SJSA1 (cell line): ENCODE measurements around the gene ARMCX4. TPM values are rescaled to one million over a fixed set of nuclear protein-coding genes. Genes with fewer than 3 reads are reported as not detected.

Experiments
- DNase-seq, 2 experiments: peaks; one replicate each; pipeline ENCODE4 v3.0.0-alpha.2; 2015 to 2020; ENCODE audit warnings: low spot score in 2 of 2, low read depth in 1 of 2
- H3K27ac ChIP-seq: fragments of 250-450 bp; sonication (Bioruptor Pico); 2 replicates; pipeline ENCODE4 v1.5.1; 2020; ENCODE audit warnings: mild to moderate bottlenecking, moderate library complexity
- H3K27me3 ChIP-seq: fragments of 250-450 bp; sonication (Bioruptor Pico); replicated peaks from 2 replicates; pipeline ENCODE4 v1.5.1; 2020; ENCODE audit warnings: mild to moderate bottlenecking, moderate library complexity
- H3K36me3 ChIP-seq: fragments of 250-450 bp; sonication (Bioruptor Pico); 2 replicates; pipeline ENCODE4 v1.5.1; 2020; ENCODE audit warnings: mild to moderate bottlenecking
- H3K4me1 ChIP-seq: fragments of 250-450 bp; sonication (Bioruptor Pico); replicated peaks from 2 replicates; pipeline ENCODE4 v1.6.1; 2021; ENCODE audit warnings: mild to moderate bottlenecking
- H3K4me3 ChIP-seq: fragments of 250-450 bp; sonication (Bioruptor Pico); 2 replicates; pipeline ENCODE4 v1.5.1; 2020; ENCODE audit warnings: mild to moderate bottlenecking
- H3K9me3 ChIP-seq: fragments of 250-450 bp; sonication (Bioruptor Pico); replicated peaks from 2 replicates; pipeline ENCODE4 v1.5.1; 2020; ENCODE audit warnings: mild to moderate bottlenecking
- total RNA-seq: library from RNA; depleted of rRNA; stranded (reverse); fragments of >200 nt; shearing (Covaris generic); gene quantifications from 2 replicates; pipeline ENCODE4 v1.2.3, GENCODE V29; 2014; rRNA removed

ARMCX4 gene
- total RNA-seq = 3.9 and 5.8 TPM in 2 replicates

GRCh38 chrX:101485212-101485949 is at the start of gene ARMCX4:
Gene ARMCX4, plus strand, starts transcription at chrX:101485456. Its CDS starts 3,134 bp downstream, at chrX:101488590.
- peak within 1 kb of the TSS; percentile 80 for H3K27ac ChIP-seq
- no peaks in the 10 kb centered on the region for H3K27me3 ChIP-seq
- peak; percentile 58 to 84 for DNase-seq
- H3K4me3 ChIP-seq = peak within 1 kb of the TSS; percentile 71
- H3K4me1 ChIP-seq = peaks cover 27% of the 10 kb centered on the region
- peaks cover 34% of the 10 kb centered on the region for H3K36me3 ChIP-seq
- no peaks in the 10 kb centered on the region for H3K9me3 ChIP-seq

- Histone ChIP-seq H3K27me3 (no peaks in the 10 kb centered on the region), H3K4me1 (no peaks in the 10 kb centered on the region), H3K27ac (no peak overlapping the region), H3K9me3 (no peaks in the 10 kb centered on the region), H3K4me3 (no peak overlapping the region), H3K36me3 (no peaks in the 10 kb centered on the region)
- DNase-seq = no peak
Observed at GRCh38 chrX:101442085-101442484, 43.2 kb upstream of the ARMCX4 start.

- Histone ChIP-seq H3K4me3 (no peak overlapping the region), H3K27ac (no peak overlapping the region), H3K27me3 (no peaks in the 10 kb centered on the region), H3K9me3 (no peaks in the 10 kb centered on the region), H3K36me3 (no peaks in the 10 kb centered on the region), H3K4me1 (peaks cover 17% of the 10 kb centered on the region)
- no peak for DNase-seq
Observed at GRCh38 chrX:101449279-101449678, 36.0 kb upstream of the ARMCX4 start.

- Histone ChIP-seq H3K4me3 (no peak overlapping the region), H3K9me3 (no peaks in the 10 kb centered on the region), H3K4me1 (peaks cover 17% of the 10 kb centered on the region), H3K27me3 (no peaks in the 10 kb centered on the region), H3K27ac (no peak overlapping the region), H3K36me3 (no peaks in the 10 kb centered on the region)
- DNase-seq = no peak
Observed at GRCh38 chrX:101450085-101450484, 35.2 kb upstream of the ARMCX4 start.

- Histone ChIP-seq H3K4me3 (no peak overlapping the region), H3K36me3 (no peaks in the 10 kb centered on the region), H3K9me3 (no peaks in the 10 kb centered on the region), H3K4me1 (peaks cover 17% of the 10 kb centered on the region), H3K27me3 (no peaks in the 10 kb centered on the region), H3K27ac (no peak overlapping the region)
- no peak for DNase-seq
Observed at GRCh38 chrX:101450961-101451360, 34.3 kb upstream of the ARMCX4 start.

- no peak overlapping the region for H3K4me3 ChIP-seq
- H3K27me3 ChIP-seq = no peaks in the 10 kb centered on the region
- H3K27ac ChIP-seq = peak overlapping the region; percentile 24
- H3K36me3 ChIP-seq = no peaks in the 10 kb centered on the region
- H3K9me3 ChIP-seq = no peaks in the 10 kb centered on the region
- peaks cover 17% of the 10 kb centered on the region for H3K4me1 ChIP-seq
- peak in 1 of 2 experiments; percentile 7 for DNase-seq
Observed at GRCh38 chrX:101452056-101452455, 33.2 kb upstream of the ARMCX4 start.

- Histone ChIP-seq H3K4me3 (no peak overlapping the region), H3K27ac (no peak overlapping the region), H3K36me3 (no peaks in the 10 kb centered on the region), H3K4me1 (no peaks in the 10 kb centered on the region), H3K27me3 (no peaks in the 10 kb centered on the region), H3K9me3 (no peaks in the 10 kb centered on the region)
- no peak for DNase-seq
Observed at GRCh38 chrX:101460669-101461068, 24.6 kb upstream of the ARMCX4 start.

- Histone ChIP-seq H3K27ac (no peak overlapping the region), H3K4me1 (no peaks in the 10 kb centered on the region), H3K36me3 (no peaks in the 10 kb centered on the region), H3K9me3 (no peaks in the 10 kb centered on the region), H3K4me3 (no peak overlapping the region), H3K27me3 (no peaks in the 10 kb centered on the region)
- peak in 1 of 2 experiments; percentile 45 for DNase-seq
Observed at GRCh38 chrX:101462892-101463291, 22.4 kb upstream of the ARMCX4 start.

- H3K36me3 ChIP-seq = no peaks in the 10 kb centered on the region
- peak in 1 of 2 experiments; percentile 73 for DNase-seq
- H3K4me1 ChIP-seq = peaks cover 31% of the 10 kb centered on the region
- peak overlapping the region; percentile 84 for H3K27ac ChIP-seq
- no peaks in the 10 kb centered on the region for H3K27me3 ChIP-seq
- H3K9me3 ChIP-seq = no peaks in the 10 kb centered on the region
- H3K4me3 ChIP-seq = no peak overlapping the region
Observed at GRCh38 chrX:101478366-101478765, 6.9 kb upstream of the ARMCX4 start.

- Histone ChIP-seq H3K4me3 (no peak overlapping the region), H3K9me3 (no peaks in the 10 kb centered on the region), H3K27ac (peak overlapping the region; percentile 81), H3K4me1 (peaks cover 41% of the 10 kb centered on the region), H3K36me3 (peaks cover 8% of the 10 kb centered on the region; the same call in 1 of the 2 replicates), H3K27me3 (no peaks in the 10 kb centered on the region)
- peak in 1 of 2 experiments; percentile 68 for DNase-seq
Observed at GRCh38 chrX:101482296-101482695, 3.0 kb upstream of the ARMCX4 start.

- Histone ChIP-seq H3K9me3 (no peaks in the 10 kb centered on the region), H3K27ac (no peak overlapping the region), H3K27me3 (no peaks in the 10 kb centered on the region), H3K4me1 (peaks cover 30% of the 10 kb centered on the region), H3K4me3 (no peak overlapping the region), H3K36me3 (peaks cover 22% of the 10 kb centered on the region)
- no peak for DNase-seq
Observed at GRCh38 chrX:101483705-101484104, 1.6 kb upstream of the ARMCX4 start.

GRCh38 chrX:101484135-101484534 is 1.1 kb upstream of the ARMCX4 start:
- Histone ChIP-seq H3K4me3 (no peak overlapping the region), H3K27me3 (no peaks in the 10 kb centered on the region), H3K4me1 (peaks cover 27% of the 10 kb centered on the region), H3K9me3 (no peaks in the 10 kb centered on the region), H3K27ac (no peak overlapping the region), H3K36me3 (peaks cover 24% of the 10 kb centered on the region)
- DNase-seq = no peak

- DNase-seq = no peak
- Histone ChIP-seq H3K4me1 (peaks cover 10% of the 10 kb centered on the region; the same call in 1 of the 2 replicates), H3K27me3 (no peaks in the 10 kb centered on the region), H3K9me3 (no peaks in the 10 kb centered on the region), H3K27ac (no peak overlapping the region), H3K4me3 (no peak overlapping the region), H3K36me3 (peaks cover 34% of the 10 kb centered on the region)
Observed at GRCh38 chrX:101488796-101489195, 3.5 kb downstream of the ARMCX4 start.

GRCh38 chrX:101491943-101492342 is 6.7 kb downstream of the ARMCX4 start:
- H3K4me1 ChIP-seq = no peaks in the 10 kb centered on the region
- H3K27ac ChIP-seq = no peak overlapping the region
- no peaks in the 10 kb centered on the region for H3K9me3 ChIP-seq
- no peaks in the 10 kb centered on the region for H3K27me3 ChIP-seq
- peaks cover 32% of the 10 kb centered on the region for H3K36me3 ChIP-seq
- no peak for DNase-seq
- H3K4me3 ChIP-seq = no peak overlapping the region
